Mucosa of stomach (tissue), 1 donor: ENCODE measurements around the gene ABCC9.

Source experiments
- H3K27me3 ChIP-seq: one replicate; pipeline ENCODE4 v1.7.0; 2013; ENCODE audit warnings: mild to moderate bottlenecking, low read length; ENCODE audit not compliant: control insufficient read depth, insufficient read depth
- H3K36me3 ChIP-seq: one replicate; pipeline ENCODE4 v1.7.0; 2013; ENCODE audit warnings: low read length; ENCODE audit not compliant: control insufficient read depth, insufficient read depth
- H3K4me1 ChIP-seq: one replicate; pipeline ENCODE4 v1.7.0; 2013; ENCODE audit warnings: mild to moderate bottlenecking, low read length; ENCODE audit not compliant: control insufficient read depth, insufficient read depth
- H3K4me3 ChIP-seq: one replicate; pipeline ENCODE4 v1.7.0; 2013; ENCODE audit warnings: low read length
- H3K9ac ChIP-seq: one replicate; pipeline ENCODE4 v1.7.0; 2013; ENCODE audit warnings: mild to moderate bottlenecking, low read length, moderate library complexity
- H3K9me3 ChIP-seq: one replicate; pipeline ENCODE4 v1.7.0; 2013; ENCODE audit warnings: mild to moderate bottlenecking, low read length, moderate library complexity; ENCODE audit not compliant: control insufficient read depth
- donor health status: Pancreatic carcinoma.

ABCC9 gene

DNA sequence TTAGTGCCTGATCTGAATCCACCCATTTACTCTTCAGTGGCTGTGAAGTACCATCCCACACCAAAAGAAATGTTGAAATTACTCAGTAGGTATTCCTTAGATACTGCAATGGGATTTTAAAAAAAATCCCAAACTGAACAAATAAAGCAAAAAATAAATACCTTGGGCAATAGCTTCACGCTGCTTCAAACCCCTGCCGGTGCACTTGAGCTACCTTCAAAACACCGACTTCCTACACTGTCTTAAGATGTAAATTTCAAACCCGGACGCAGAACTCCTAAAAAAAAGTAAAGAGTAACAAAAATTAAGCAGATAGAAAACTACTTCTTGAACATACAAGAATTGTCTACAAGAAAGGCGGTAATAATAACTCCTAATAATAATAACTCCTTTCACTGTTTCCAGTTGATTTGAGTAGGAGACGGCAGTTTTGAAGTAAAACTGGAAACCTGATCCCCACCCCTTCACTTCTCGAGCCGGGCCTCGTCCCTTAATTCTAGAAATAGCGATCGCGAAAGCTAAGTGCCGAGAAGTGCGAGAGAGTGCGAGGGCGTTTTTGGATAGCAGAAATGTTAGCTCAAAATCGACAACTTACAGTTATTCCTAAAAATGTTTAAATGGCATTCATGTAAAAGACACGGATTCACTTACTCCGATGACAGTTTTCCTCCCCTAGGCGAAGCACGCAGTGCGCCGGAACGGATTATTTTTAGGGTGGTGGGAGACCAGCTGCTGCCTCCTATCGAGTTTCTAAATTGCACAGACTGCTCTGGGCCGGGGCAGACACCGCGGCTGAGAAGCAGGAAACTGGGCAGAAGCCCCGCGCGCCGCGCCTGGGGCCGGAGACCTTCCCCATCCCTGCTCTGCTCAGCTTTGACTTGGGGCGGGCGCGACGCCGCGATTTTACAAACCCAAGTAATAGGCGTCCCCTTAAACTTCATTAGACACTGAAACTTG is at the start of gene ABCC9:
TSS of gene ABCC9 (minus strand) at position 878 of the 957 bp plus-strand sequence. CDS start 4,752 bp downstream, outside the sequence.
- Histone ChIP-seq H3K9ac (peak within 1 kb of the TSS; percentile 24), H3K36me3 (no peaks in the 10 kb centered on the region), H3K9me3 (no peaks in the 10 kb centered on the region), H3K4me1 (no peaks in the 10 kb centered on the region), H3K27me3 (peaks cover 28% of the 10 kb centered on the region), H3K4me3 (no peak within 1 kb of the TSS)

DNA sequence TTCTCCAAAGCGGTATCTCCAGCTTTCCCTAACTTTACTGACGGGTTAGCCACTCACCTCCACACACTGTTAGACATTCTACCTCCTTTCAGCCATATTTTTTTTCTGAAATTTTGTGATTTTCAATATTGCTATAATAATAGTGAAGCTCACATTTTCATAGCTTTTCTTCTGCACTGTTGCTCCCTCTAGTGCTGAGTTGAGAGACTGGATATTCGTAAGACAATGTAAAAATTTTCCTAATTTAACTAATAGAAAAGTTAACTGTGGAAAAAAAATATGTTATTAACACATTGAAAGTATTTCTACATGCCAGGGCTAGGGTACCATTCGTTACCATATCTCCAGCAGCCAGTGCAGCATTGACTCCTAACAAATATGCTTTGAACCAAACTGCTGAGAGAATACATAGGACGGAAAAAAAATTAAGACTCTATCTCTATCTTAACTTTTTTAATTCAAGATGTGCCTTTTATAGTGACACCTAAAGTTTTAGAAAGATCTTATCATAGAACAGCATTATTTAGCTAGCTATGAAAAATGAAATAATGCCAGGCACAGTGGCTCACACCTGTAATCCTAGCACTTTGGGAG is 48.7 kb upstream of the ABCC9 start:
- Histone ChIP-seq H3K36me3 (no peaks in the 10 kb centered on the region), H3K9ac (no peak overlapping the region), H3K9me3 (no peaks in the 10 kb centered on the region), H3K4me3 (no peak overlapping the region), H3K4me1 (no peaks in the 10 kb centered on the region), H3K27me3 (no peaks in the 10 kb centered on the region)

DNA sequence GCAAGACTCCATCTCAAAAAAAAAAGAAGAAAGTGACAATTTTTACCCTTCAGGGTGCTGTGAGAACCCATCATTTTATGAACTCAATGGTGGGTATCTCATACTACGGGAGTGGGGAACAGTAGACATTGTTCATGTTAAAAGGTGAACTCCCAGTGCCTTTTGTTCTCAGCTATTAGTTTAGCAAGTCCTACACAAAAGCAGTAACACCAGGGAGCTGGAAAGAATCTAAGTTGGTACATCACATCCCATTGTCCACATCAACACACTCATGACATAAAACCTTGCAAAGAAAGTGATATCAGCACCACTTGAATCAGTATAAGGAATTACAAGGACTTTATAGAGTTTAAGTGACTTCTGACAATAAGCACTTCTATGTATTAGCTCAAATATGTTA is 47.4 kb upstream of the ABCC9 start:
- H3K9me3 ChIP-seq = no peaks in the 10 kb centered on the region
- H3K9ac ChIP-seq = no peak overlapping the region
- H3K27me3 ChIP-seq = no peaks in the 10 kb centered on the region
- H3K4me1 ChIP-seq = no peaks in the 10 kb centered on the region
- no peaks in the 10 kb centered on the region for H3K36me3 ChIP-seq
- H3K4me3 ChIP-seq = no peak overlapping the region

DNA sequence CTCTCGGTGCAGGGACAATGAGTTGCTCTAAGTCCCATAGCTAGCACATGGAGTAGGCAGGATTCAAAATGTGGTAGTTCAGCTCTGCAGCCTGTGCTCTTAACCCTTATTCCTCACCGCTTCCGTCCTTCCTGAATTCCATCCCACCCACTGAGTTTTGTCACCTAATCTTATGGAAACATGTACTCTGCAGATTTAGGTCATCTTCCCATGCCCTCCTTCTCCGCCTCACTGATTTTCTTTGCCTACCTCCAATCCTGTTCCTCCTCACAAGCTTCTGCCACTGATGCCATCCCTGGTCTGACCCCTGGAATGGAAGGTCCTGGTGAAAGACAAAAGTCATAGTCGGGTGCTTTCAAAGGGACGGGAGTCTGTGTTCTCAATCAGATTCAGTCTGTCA is 46.5 kb upstream of the ABCC9 start:
- no peak overlapping the region for H3K9ac ChIP-seq
- H3K36me3 ChIP-seq = no peaks in the 10 kb centered on the region
- H3K4me3 ChIP-seq = no peak overlapping the region
- H3K9me3 ChIP-seq = no peaks in the 10 kb centered on the region
- no peaks in the 10 kb centered on the region for H3K27me3 ChIP-seq
- no peaks in the 10 kb centered on the region for H3K4me1 ChIP-seq

DNA sequence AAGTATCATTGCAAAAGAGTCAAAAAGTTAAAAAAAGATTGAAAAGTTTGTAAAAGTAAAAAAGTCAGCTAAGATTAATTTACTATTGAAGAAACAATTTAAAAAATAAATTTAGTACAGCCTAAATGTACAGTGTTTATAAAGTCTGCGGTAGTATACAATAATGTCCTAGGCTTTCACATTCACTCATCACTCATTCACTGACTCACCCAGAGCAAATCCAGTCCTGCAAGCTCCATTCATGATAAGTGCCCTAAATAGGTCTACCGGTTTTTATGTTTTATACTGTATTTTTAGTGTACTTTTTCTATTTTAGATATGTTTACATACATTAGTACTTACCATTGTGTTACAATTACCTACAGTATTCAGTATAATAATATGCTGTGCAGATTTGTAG is 43.9 kb upstream of the ABCC9 start:
- no peaks in the 10 kb centered on the region for H3K9me3 ChIP-seq
- H3K36me3 ChIP-seq = no peaks in the 10 kb centered on the region
- H3K4me3 ChIP-seq = no peak overlapping the region
- H3K9ac ChIP-seq = no peak overlapping the region
- no peaks in the 10 kb centered on the region for H3K4me1 ChIP-seq
- H3K27me3 ChIP-seq = no peaks in the 10 kb centered on the region

DNA sequence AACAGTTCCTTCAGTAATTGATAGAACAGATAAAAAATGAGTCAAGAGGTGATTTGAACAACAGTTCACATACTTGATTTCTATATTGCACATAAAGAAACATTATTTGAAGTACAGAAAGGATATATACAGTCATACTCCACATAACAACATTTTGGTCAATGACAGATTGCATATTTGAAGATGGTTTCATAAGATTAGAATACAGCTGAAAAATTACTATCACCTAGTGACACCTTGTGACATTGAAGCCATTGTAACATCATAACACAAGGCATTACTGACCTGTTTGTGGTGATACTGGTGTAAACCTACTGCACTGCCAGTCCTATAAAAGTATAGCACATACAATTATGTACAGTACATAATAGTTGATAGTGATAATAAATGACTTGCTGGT is 43.1 kb upstream of the ABCC9 start:
- Histone ChIP-seq H3K4me3 (no peak overlapping the region), H3K36me3 (no peaks in the 10 kb centered on the region), H3K4me1 (no peaks in the 10 kb centered on the region), H3K27me3 (no peaks in the 10 kb centered on the region), H3K9me3 (no peaks in the 10 kb centered on the region), H3K9ac (no peak overlapping the region)

DNA sequence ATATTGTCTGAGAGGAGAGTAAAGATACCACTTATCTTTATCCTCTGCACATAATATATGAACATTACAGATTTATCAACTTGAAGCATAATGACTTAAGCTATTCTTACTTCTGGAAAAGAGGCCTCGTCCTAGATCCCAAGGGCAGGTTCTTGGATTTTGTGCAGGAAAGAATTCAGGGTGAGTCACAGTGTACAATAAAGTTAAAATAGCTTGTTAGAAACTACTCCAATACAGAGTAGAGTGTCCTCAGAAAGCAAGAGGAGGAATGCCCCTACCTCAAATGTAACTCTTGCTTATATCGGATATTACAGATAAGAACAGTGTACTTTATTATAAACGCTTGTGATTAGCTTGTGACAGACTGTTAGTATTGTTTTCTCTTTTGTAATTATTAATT is 41.9 kb upstream of the ABCC9 start:
- Histone ChIP-seq H3K36me3 (no peaks in the 10 kb centered on the region), H3K9me3 (no peaks in the 10 kb centered on the region), H3K4me3 (no peak overlapping the region), H3K27me3 (no peaks in the 10 kb centered on the region), H3K4me1 (no peaks in the 10 kb centered on the region), H3K9ac (no peak overlapping the region)

DNA sequence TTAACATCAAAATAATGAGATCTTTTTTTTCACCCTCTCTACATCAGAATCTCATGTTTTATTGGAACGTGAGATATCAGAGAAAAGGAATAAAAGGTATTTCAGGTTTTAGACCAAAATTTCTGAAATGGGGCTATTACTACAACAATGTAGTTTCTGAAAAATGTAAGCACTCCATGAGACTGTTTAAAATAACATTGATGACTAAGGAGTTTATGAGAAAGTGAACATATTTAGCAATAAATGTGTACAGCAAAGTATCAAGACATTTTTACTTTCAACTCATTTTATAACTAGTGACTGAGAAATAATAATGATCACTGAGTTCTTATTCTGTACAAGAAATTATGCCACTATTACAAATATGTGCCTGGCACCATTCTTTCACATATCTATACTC is 39.3 kb upstream of the ABCC9 start:
- Histone ChIP-seq H3K9me3 (no peaks in the 10 kb centered on the region), H3K9ac (no peak overlapping the region), H3K4me1 (no peaks in the 10 kb centered on the region), H3K36me3 (no peaks in the 10 kb centered on the region), H3K4me3 (no peak overlapping the region), H3K27me3 (no peaks in the 10 kb centered on the region)

DNA sequence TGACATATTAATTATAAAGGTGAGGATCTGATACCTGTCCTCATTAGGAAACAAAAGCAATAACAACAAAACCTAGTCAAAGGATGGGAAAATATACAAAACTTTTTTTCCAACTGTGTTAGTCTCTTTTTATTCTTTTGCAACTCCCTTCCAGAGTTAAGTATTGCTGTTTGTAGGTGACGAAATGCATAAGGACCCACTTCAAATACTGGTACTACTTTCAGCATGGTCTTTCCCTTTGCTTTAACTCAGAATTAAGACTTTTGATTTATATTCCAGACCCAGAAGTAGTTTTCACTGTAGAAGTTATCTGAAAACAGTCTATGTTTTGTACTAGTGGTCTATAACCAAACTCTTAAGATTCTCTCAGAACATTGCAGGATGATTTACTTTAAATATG is 34.1 kb upstream of the ABCC9 start:
- Histone ChIP-seq H3K9me3 (no peaks in the 10 kb centered on the region), H3K9ac (no peak overlapping the region), H3K27me3 (no peaks in the 10 kb centered on the region), H3K36me3 (no peaks in the 10 kb centered on the region), H3K4me3 (no peak overlapping the region), H3K4me1 (no peaks in the 10 kb centered on the region)

DNA sequence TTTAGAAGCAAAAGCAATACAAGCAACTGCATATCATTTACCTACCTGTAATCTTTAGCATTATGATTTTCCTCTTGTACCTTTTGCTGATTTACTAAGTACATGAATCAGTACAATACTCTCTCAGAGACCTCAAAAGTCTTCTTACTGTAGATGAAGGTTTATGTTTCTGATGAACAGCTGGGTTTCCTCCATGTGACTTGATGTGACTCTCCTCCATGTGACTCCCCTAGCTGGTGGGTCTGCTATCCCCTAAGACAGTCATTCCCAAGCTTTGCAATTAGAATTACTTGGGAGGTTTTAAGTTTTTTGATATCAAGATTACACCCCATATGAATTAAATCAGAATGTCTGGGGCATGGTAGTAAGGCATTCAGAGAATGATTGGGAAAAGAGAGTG is 32.0 kb upstream of the ABCC9 start:
- no peaks in the 10 kb centered on the region for H3K9me3 ChIP-seq
- H3K36me3 ChIP-seq = no peaks in the 10 kb centered on the region
- H3K4me3 ChIP-seq = no peak overlapping the region
- H3K4me1 ChIP-seq = no peaks in the 10 kb centered on the region
- no peaks in the 10 kb centered on the region for H3K27me3 ChIP-seq
- H3K9ac ChIP-seq = no peak overlapping the region

DNA sequence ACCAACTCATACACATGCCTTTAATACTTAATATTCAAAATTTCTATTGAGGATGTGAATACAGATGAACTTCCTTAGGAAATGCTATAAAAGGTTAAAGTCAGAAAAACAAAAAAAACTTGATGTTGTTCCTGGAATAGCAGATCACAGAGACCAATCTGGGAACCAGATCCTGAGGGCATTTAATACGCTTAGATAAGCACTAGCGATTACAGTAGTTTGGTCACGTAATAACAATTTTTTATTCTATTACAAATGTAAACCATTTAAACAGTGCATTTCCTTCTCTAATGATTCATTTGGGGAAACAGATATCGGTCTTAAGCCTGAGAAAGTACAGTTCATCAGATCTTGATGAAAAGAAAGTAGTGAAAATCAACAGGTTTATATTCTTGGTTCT is 30.8 kb upstream of the ABCC9 start:
- no peaks in the 10 kb centered on the region for H3K4me1 ChIP-seq
- no peaks in the 10 kb centered on the region for H3K9me3 ChIP-seq
- no peaks in the 10 kb centered on the region for H3K27me3 ChIP-seq
- H3K4me3 ChIP-seq = no peak overlapping the region
- no peaks in the 10 kb centered on the region for H3K36me3 ChIP-seq
- no peak overlapping the region for H3K9ac ChIP-seq

DNA sequence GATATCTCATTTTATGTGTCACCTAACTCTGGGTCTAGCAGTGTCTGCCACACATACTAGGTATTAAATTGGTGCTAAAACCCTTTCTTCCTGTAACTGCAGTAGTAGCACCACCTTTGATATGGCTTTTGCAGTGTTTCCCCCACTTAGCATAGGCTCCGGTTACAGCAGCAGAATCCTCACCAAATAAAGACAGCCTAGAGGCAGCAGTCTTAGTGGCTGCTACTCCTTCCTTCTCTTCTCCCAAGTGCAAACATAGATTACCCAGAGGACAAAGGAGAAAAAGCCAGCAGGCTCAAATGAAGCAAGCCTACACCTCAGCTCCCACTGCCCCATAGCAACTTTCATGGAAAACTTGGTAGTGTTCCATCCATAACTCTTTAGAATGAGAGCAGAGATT is 30.1 kb upstream of the ABCC9 start:
- Histone ChIP-seq H3K27me3 (no peaks in the 10 kb centered on the region), H3K36me3 (no peaks in the 10 kb centered on the region), H3K4me3 (no peak overlapping the region), H3K4me1 (no peaks in the 10 kb centered on the region), H3K9me3 (no peaks in the 10 kb centered on the region), H3K9ac (no peak overlapping the region)
